ENCODE results near the gene DHX30.
A peak's percentile ranks its signal among the peaks of the same experiment; 100 is the strongest.
"Not testable (repeated sequence)": the region's sequence is repeated elsewhere in the genome, so short reads cannot be mapped to it uniquely, and the experiment has no call there.

DHX30 gene

GRCh38 chr3:47817609-47818008 is 14.7 kb downstream of the DHX30 start:
- no peak for DNase-seq

GRCh38 chr3:47824541-47825473 is 21.9 kb downstream of the DHX30 start:
- DNase-seq = peak; percentile 58

GRCh38 chr3:47825590-47825989 is 22.7 kb downstream of the DHX30 start:
- DNase-seq = no peak

- DNase-seq = not testable (repeated sequence)
These were observed 26.5 kb downstream of the DHX30 start for GRCh38 chr3:47829482-47829881.

GRCh38 chr3:47836986-47837385 is 34.0 kb downstream of the DHX30 start:
- DNase-seq = no peak

- no peak for DNase-seq
These were observed 35.6 kb downstream of the DHX30 start for GRCh38 chr3:47838503-47838902.

GRCh38 chr3:47841786-47842349 is 38.9 kb downstream of the DHX30 start:
- no peak for DNase-seq

- DNase-seq = no peak
These were observed 43.4 kb downstream of the DHX30 start for GRCh38 chr3:47846186-47846879.

GRCh38 chr3:47846880-47847248 is 43.9 kb downstream of the DHX30 start:
- DNase-seq = no peak

- no peak for DNase-seq
These were observed 44.3 kb downstream of the DHX30 start for GRCh38 chr3:47847260-47847659.

GRCh38 chr3:47847801-47848518 is 45.0 kb downstream of the DHX30 start:
- DNase-seq = no peak

- no peak for DNase-seq
These were observed 45.7 kb downstream of the DHX30 start for GRCh38 chr3:47848599-47849117.

- DNase-seq = no peak
These were observed 46.3 kb downstream of the DHX30 start for GRCh38 chr3:47849186-47849698.

GRCh38 chr3:47849699-47850563 is 47.0 kb downstream of the DHX30 start:
- DNase-seq = no peak

GRCh38 chr3:47850564-47851410 is 47.8 kb downstream of the DHX30 start:
- no peak for DNase-seq

GRCh38 chr3:47851888-47852603 is 49.1 kb downstream of the DHX30 start:
- DNase-seq = no peak

GRCh38 chr3:47852604-47853602 is 50.0 kb downstream of the DHX30 start:
- no peak for DNase-seq

GRCh38 chr3:47854267-47854666 is 51.3 kb downstream of the DHX30 start:
- no peak for DNase-seq
